Activated CD4-positive, CD25-positive, alpha-beta regulatory T cell treated with anti-CD3 and anti-CD28 coated beads, Interleukin-2, amount 50 U/mL, for 16 hours (primary cell): Measurements from ENCODE around the gene NR1I3.

ENCODE experiments used
- DNase-seq: peaks from one replicate; pipeline ENCODE4 v3.0.0-alpha.2; 2020; ENCODE audit warnings: low read depth, low spot score

Gene NR1I3

GRCh38 chr1:161219078-161219892 lies 18.7 kb downstream of the NR1I3 start:
- DNase-seq: no peak

GRCh38 chr1:161218301-161219077 lies 19.5 kb downstream of the NR1I3 start:
- DNase-seq: no peak

GRCh38 chr1:161217831-161218230 lies 20.2 kb downstream of the NR1I3 start:
- DNase-seq: no peak

- DNase-seq: no peak
These were observed 20.9 kb downstream of the NR1I3 start for GRCh38 chr1:161216945-161217712.

GRCh38 chr1:161215076-161215475 lies 22.9 kb downstream of the NR1I3 start, which contains the start of gene FCER1G:
Gene FCER1G, plus strand, starts transcription at chr1:161215295. Its CDS starts 27 bp downstream, at chr1:161215322.
- no peak for DNase-seq

GRCh38 chr1:161214369-161214768 lies 23.6 kb downstream of the NR1I3 start:
- no peak for DNase-seq

GRCh38 chr1:161209790-161210409 lies 28.1 kb downstream of the NR1I3 start:
- DNase-seq: peak; percentile 45

- no peak for DNase-seq
These were observed 30.8 kb downstream of the NR1I3 start for GRCh38 chr1:161207173-161207572.

- DNase-seq: no peak
These were observed 31.4 kb downstream of the NR1I3 start for GRCh38 chr1:161206411-161207140.

- peak; percentile 94 for DNase-seq
These were observed 35.9 kb downstream of the NR1I3 start, which contains the start of gene NDUFS2 for GRCh38 chr1:161201836-161202712. Gene NDUFS2, plus strand, starts transcription at chr1:161202367. Its CDS starts 19 bp downstream, at chr1:161202386.

- DNase-seq: no peak
These were observed 36.8 kb downstream of the NR1I3 start for GRCh38 chr1:161200992-161201835.

GRCh38 chr1:161200421-161200991 lies 37.5 kb downstream of the NR1I3 start:
- no peak for DNase-seq

- DNase-seq: no peak
These were observed 38.4 kb downstream of the NR1I3 start for GRCh38 chr1:161199506-161200139.

- no peak for DNase-seq
These were observed 39.0 kb downstream of the NR1I3 start, which contains the start of gene ADAMTS4 for GRCh38 chr1:161198897-161199431. Gene ADAMTS4, minus strand, starts transcription at chr1:161199054. Its CDS starts 427 bp downstream, at chr1:161198627.

- DNase-seq: no peak
These were observed 39.7 kb downstream of the NR1I3 start for GRCh38 chr1:161198194-161198896.

- DNase-seq: no peak
These were observed 40.3 kb downstream of the NR1I3 start for GRCh38 chr1:161197560-161198193.
